ENCODE data around the gene KDM5B.

DNA sequence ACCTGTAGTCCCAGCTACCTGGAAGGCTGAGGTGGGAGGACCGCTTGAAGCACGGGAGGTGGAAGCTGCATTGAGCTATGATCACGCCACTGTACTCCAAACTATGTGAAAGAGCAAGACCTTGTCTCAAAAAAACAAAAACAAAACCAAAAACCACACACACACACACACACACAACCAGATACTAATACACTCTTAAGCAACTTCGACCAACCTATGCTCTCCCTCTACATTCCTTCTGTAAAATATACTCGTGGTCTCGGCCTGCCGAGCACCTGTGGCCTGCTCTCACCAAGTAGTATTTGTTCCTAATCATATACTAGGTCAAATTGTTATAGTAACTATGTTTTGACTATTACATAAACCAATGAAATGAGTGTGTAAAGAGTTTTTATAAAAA, 84.5 kb downstream of the KDM5B start:
- no peak for TF ChIP-seq POLR2A (IDR thresholded peaks at IDR 0.05)
- TF ChIP-seq, protein P1, sequence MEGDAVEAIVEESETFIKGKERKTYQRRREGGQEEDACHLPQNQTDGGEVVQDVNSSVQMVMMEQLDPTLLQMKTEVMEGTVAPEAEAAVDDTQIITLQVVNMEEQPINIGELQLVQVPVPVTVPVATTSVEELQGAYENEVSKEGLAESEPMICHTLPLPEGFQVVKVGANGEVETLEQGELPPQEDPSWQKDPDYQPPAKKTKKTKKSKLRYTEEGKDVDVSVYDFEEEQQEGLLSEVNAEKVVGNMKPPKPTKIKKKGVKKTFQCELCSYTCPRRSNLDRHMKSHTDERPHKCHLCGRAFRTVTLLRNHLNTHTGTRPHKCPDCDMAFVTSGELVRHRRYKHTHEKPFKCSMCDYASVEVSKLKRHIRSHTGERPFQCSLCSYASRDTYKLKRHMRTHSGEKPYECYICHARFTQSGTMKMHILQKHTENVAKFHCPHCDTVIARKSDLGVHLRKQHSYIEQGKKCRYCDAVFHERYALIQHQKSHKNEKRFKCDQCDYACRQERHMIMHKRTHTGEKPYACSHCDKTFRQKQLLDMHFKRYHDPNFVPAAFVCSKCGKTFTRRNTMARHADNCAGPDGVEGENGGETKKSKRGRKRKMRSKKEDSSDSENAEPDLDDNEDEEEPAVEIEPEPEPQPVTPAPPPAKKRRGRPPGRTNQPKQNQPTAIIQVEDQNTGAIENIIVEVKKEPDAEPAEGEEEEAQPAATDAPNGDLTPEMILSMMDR (IDR thresholded peaks at IDR 0.05), result no peak

Data from transverse colon (tissue), 3 donors.